ENCODE data around the gene BIK.

BIK gene

GRCh38 chr22:43106302-43106701 is 4.2 kb upstream of the BIK start:
- no peak for TF ChIP-seq ZFX (IDR thresholded peaks at IDR 0.05; ENCODE audit: borderline replicate concordance)
- TF ChIP-seq, protein P1, sequence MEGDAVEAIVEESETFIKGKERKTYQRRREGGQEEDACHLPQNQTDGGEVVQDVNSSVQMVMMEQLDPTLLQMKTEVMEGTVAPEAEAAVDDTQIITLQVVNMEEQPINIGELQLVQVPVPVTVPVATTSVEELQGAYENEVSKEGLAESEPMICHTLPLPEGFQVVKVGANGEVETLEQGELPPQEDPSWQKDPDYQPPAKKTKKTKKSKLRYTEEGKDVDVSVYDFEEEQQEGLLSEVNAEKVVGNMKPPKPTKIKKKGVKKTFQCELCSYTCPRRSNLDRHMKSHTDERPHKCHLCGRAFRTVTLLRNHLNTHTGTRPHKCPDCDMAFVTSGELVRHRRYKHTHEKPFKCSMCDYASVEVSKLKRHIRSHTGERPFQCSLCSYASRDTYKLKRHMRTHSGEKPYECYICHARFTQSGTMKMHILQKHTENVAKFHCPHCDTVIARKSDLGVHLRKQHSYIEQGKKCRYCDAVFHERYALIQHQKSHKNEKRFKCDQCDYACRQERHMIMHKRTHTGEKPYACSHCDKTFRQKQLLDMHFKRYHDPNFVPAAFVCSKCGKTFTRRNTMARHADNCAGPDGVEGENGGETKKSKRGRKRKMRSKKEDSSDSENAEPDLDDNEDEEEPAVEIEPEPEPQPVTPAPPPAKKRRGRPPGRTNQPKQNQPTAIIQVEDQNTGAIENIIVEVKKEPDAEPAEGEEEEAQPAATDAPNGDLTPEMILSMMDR (IDR thresholded peaks at IDR 0.05), result no peak
- H3K27ac ChIP-seq, result no peak overlapping the region

- TF ChIP-seq ZFX (IDR thresholded peaks at IDR 0.05; ENCODE audit: borderline replicate concordance), result no peak
- TF ChIP-seq, protein P1 (IDR thresholded peaks at IDR 0.05), result no peak
- no peak overlapping the region for H3K27ac ChIP-seq
Measured at GRCh38 chr22:43109511-43109910, 1.0 kb upstream of the BIK start.

GRCh38 chr22:43109921-43110443 is 568 bp upstream of the BIK start:
- no peak overlapping the region for H3K27ac ChIP-seq
- TF ChIP-seq, protein P1 (IDR thresholded peaks at IDR 0.05), result no peak
- TF ChIP-seq ZFX (IDR thresholded peaks at IDR 0.05; ENCODE audit: borderline replicate concordance), result no peak

- no peak for TF ChIP-seq ZFX (IDR thresholded peaks at IDR 0.05; ENCODE audit: borderline replicate concordance)
- TF ChIP-seq, protein P1 (IDR thresholded peaks at IDR 0.05), result no peak
- H3K27ac ChIP-seq, result peak overlapping the region; percentile 37; the same call in 1 of the 2 replicates
Measured at GRCh38 chr22:43110927-43111623, 525 bp downstream of the BIK start.

GRCh38 chr22:43113526-43114251 is 3.1 kb downstream of the BIK start:
- peak overlapping the region; percentile 54 for H3K27ac ChIP-seq
- TF ChIP-seq ZFX (IDR thresholded peaks at IDR 0.05; ENCODE audit: borderline replicate concordance), result no peak
- TF ChIP-seq, protein P1 (IDR thresholded peaks at IDR 0.05), result no peak

- TF ChIP-seq ZFX (IDR thresholded peaks at IDR 0.05; ENCODE audit: borderline replicate concordance), result no peak
- TF ChIP-seq, protein P1 (IDR thresholded peaks at IDR 0.05), result no peak
- peak overlapping the region; percentile 54 for H3K27ac ChIP-seq
Measured at GRCh38 chr22:43114958-43115357, 4.4 kb downstream of the BIK start.

GRCh38 chr22:43116932-43117331 is 6.4 kb downstream of the BIK start:
- TF ChIP-seq, protein P1 (IDR thresholded peaks at IDR 0.05), result no peak
- TF ChIP-seq ZFX (IDR thresholded peaks at IDR 0.05; ENCODE audit: borderline replicate concordance), result no peak
- H3K27ac ChIP-seq, result no peak overlapping the region
